GM23248 (cell line): ENCODE results near the gene JARID2.

ENCODE experiments used
- EZH2 ChIP-seq: fragments of 200-600 bp; sonication (generic); IDR thresholded peaks from 2 replicates; pipeline ENCODE4 v1.6.1; 2018; ENCODE audit warnings: antibody characterized with exemption, mild to moderate bottlenecking; ENCODE audit not compliant: insufficient read depth, poor library complexity, severe bottlenecking
- EZH2phosphoT487 ChIP-seq: fragments of 200-600 bp; sonication (generic); IDR thresholded peaks from 2 replicates; pipeline ENCODE4 v1.6.1; 2018; ENCODE audit warnings: antibody characterized with exemption, moderate library complexity, mild to moderate bottlenecking, low read depth; ENCODE audit not compliant: insufficient read depth

DNA sequence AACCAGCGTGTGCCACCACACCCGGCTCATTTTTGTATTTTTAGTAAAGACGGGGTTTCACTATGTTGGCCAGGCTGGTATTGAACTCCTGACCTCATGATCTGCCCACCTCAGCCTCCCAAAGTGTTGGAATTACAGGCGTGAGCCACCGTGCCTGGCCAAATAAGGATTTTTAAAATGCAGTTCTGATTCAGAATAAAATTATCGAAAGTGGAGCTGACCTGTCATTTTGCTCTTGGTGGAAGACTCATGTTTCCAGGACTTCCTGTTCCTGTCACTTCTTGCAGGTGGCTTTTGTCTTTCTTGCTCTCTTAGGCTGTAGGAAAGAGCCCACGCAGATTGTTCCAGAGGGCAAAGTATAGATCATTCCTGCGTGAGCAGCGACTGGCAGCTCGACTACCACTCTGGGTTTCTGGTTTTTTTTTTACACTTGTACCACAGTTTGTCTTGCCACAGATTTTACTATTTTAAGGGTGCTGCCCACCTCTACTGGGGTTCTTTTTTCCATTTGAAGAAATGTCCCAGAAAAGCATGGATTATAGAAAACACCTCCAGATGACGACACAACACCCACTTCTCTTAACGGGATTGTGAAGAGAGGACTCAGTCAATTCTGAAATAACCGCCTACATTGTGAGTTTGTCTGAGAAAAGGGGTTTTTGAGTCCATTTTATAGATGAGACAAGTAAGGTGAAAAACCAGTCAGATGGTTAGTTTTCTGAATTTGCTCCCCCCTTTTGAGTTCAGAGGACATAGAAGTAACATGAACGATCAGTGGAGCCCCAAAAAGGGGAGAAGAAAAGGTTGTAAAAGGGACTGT lies 7.5 kb downstream of the JARID2 start:
- TF ChIP-seq EZH2: no peak
- TF ChIP-seq EZH2phosphoT487: no peak
